ENCODE results near the gene INPP1. TPM values are rescaled to one million over a fixed set of nuclear protein-coding genes. Genes with fewer than 3 reads are reported as not detected.

Gene INPP1
- polyA plus RNA-seq, 4 donors: 13.3 to 17.7 (median 15.5) TPM

DNA sequence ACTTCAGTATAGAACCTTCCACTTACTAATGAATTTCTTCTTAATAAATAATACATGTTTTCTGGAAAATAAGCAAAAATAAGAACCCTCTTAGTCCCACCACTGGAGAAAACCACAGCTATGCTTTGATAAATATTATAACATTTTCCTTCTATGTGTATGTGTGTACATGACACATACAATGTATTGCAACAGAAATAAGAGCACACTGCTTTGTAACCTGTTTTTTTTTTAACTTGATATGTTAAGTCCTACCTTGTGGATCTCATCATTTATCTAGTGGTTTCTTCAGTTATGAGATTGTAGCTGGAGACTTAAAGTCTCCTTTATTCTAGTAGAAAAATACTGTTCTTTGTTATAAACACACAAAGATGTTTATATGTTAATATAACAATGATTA lies 17.2 kb downstream of the INPP1 start:
- no peak for DNase-seq (ENCODE audit: low read depth in 4 of 4, low spot score in 3 of 4)

DNA sequence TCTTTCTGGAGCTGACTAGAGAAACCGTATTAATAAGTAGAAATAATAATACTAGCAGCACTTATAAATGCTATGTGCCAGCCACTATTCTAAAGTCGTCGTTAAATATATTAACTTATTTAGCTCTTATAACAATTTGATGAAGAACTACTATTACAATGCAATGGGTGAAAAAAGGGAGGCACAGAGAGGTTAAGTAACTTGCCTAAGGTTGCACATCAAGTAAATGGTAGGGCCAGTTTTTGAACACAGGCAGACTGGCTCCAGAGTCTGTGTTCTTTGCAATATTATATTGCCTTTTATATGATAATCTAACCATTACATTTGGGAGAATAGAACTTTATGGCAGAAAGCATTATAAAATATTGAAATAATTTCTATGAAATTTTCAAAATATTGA lies 17.6 kb downstream of the INPP1 start:
- DNase-seq (ENCODE audit: low read depth in 4 of 4, low spot score in 3 of 4): no peak

DNA sequence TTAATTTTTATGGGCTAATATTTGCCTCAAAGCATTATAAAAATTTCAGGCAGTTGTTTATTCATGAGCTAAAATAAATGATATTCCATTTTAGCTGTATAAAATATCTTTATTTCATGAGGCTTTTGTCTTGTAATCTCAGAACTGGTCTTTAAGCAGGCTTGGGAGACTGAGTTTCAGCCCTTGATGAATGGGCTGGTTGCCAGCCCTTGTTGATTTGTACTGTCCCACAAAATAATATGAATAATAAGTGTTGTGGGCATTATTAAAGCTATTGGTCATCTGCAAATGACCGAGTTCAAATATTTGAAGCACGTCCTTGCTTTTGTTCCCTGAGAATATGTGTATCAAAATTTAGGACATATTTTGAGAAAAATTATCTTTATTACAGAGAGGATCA lies 18.2 kb downstream of the INPP1 start:
- no peak for DNase-seq (ENCODE audit: low read depth in 4 of 4, low spot score in 3 of 4)

- no peak for DNase-seq (ENCODE audit: low read depth in 4 of 4, low spot score in 3 of 4)
Measured at GRCh38 chr2:190362894-190363293, 19.5 kb downstream of the INPP1 start.

GRCh38 chr2:190365499-190366204 lies 22.3 kb downstream of the INPP1 start:
- no peak for DNase-seq (ENCODE audit: low read depth in 4 of 4, low spot score in 3 of 4)

GRCh38 chr2:190366248-190366753 lies 22.9 kb downstream of the INPP1 start:
- no peak for DNase-seq (ENCODE audit: low read depth in 4 of 4, low spot score in 3 of 4)

GRCh38 chr2:190367091-190367490 lies 23.7 kb downstream of the INPP1 start:
- no peak for DNase-seq (ENCODE audit: low read depth in 4 of 4, low spot score in 3 of 4)

DNA sequence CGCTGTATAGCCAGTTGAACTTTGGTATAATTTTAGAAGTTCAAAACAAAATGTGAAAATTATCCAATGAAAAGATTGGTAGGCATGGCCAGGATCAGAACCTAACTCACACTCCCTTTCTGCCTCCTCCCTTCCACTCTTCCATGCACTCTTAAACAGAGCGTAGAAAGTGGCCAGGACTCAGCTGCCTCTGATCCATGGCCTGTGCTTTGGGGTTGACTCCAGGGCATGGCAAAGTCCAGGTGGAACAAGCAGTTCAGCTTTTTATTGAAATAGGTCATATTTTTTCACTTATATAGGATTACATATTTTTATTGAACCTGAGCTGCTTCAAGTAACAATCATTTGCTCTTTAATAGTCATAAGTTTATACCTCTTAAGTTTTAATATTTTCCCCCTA lies 26.2 kb downstream of the INPP1 start:
- DNase-seq (ENCODE audit: low read depth in 4 of 4, low spot score in 3 of 4): no peak

DNA sequence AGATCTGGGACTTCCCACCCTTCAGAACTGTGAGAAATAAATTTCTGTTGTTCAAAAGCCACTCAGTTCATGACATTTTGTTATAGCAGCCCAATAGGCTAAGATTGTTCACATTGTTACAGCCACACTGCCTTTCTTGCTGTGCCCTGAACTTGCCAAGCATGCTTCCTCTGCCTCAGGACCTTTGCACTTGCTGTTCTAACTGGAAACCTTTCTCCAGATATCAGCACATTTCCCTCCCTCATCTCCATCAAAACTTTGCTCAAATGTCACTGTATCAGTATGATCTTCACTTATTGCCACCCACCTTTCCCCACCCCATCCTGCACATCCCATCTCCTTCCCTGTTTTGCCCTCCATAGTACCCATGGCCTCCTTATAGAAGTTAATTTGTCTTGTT lies 32.7 kb downstream of the INPP1 start:
- DNase-seq (ENCODE audit: low read depth in 4 of 4, low spot score in 3 of 4): no peak

- no peak for DNase-seq (ENCODE audit: low read depth in 4 of 4, low spot score in 3 of 4)
Measured at GRCh38 chr2:190376591-190377245, 33.3 kb downstream of the INPP1 start.

DNA sequence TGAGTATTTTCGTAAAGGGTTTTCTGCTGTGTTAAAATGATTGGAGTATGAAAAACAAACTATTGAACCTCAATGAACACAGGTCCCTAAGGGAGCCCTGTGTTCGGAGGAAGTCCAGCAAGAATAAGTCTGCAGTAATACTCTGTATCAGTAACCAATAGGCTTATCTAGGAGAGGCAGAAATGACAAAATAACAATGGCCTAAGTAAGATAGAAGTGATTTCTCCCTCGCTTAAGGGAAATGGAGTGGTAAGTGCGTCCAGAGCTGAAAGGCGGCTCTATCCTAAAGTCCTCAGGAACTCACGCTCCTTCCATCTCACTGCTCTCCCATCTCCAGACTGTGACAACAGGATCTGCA lies 35.5 kb downstream of the INPP1 start:
- DNase-seq (ENCODE audit: low read depth in 4 of 4, low spot score in 3 of 4): no peak

- no peak for DNase-seq (ENCODE audit: low read depth in 4 of 4, low spot score in 3 of 4)
Measured at GRCh38 chr2:190379249-190379964, 36.0 kb downstream of the INPP1 start.

GRCh38 chr2:190380962-190381412 lies 37.6 kb downstream of the INPP1 start:
- DNase-seq (ENCODE audit: low read depth in 4 of 4, low spot score in 3 of 4): no peak

- peak in 2 of 4 donors; percentile 21 to 34 for DNase-seq (ENCODE audit: low read depth in 4 of 4, low spot score in 3 of 4)
Measured at GRCh38 chr2:190382851-190383250, 39.5 kb downstream of the INPP1 start.

- DNase-seq (ENCODE audit: low read depth in 4 of 4, low spot score in 3 of 4): no peak
Measured at GRCh38 chr2:190387422-190387821, 44.0 kb downstream of the INPP1 start.

DNA sequence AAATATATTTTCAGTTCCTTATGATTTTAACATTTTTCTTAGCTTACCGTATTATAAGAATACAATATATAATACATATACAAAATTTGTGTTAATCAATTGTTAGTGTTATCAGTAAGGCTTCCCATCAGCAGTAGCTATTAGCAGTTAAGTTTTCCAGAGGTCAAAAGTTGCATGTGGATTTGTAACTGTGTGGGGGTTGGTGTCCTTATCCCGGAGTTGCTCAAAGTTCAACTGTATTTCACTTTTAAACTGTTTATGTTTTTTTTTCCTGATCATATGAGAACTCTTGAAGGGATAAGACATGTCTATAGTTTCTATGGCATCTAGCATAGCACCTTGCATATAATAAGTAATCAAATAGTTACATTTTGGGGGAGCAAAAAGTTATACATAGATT lies 52.9 kb downstream of the INPP1 start:
- DNase-seq (ENCODE audit: low read depth in 4 of 4, low spot score in 3 of 4): no peak

DNA sequence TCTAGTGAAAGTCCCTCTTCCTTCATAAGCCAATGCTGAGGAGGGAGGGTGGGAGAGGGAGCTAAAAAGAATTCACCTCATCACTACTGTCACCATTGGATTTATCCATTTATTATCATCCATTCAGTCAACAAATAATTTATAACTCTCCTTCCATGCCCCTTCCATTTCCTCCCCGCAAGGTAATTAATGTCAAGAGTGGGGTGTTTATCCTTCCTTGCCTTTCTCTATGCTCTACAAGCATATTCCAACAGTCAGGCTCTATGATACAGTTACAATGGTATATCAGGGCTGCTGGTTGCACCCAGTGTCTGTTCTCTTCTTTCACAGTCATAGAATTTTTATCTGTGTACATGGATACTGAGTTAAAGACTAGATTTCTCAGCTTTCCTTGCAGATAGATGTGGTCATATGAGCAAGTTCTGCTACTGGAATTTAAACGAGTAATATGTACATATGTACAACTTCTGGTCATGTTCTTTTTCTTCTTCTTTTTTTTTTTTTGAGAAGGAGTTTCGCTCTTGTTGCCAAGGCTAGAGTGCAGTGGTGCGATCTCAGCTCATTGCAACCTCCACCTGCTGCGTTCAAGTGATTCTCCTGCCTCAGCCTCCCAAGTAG lies 59.7 kb downstream of the INPP1 start:
- no peak for DNase-seq (ENCODE audit: low read depth in 4 of 4, low spot score in 3 of 4)

GRCh38 chr2:190404487-190404886 lies 61.1 kb downstream of the INPP1 start:
- DNase-seq (ENCODE audit: low read depth in 4 of 4, low spot score in 3 of 4): no peak

GRCh38 chr2:190405070-190405469 lies 61.7 kb downstream of the INPP1 start:
- DNase-seq (ENCODE audit: low read depth in 4 of 4, low spot score in 3 of 4): no peak

DNA sequence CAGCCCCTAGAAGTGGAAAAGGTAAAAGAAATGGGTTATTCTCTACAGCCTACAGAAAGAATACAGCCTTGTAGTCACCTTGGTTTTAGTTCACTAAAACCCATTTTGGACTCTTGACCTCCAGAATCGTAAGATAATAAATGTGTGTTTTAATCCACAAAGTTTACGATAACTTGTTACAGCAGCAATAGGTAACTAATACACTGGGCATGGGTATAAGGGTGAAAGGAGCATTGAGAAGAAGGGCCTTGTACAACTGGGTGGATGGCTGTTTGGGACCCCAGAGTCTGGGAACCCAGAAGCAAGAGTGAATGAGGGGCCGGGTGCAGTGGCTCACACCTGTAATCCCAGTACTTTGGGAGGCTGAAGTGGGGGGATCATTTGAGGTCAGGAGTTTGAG lies 62.6 kb downstream of the INPP1 start:
- DNase-seq (ENCODE audit: low read depth in 4 of 4, low spot score in 3 of 4): no peak

DNA sequence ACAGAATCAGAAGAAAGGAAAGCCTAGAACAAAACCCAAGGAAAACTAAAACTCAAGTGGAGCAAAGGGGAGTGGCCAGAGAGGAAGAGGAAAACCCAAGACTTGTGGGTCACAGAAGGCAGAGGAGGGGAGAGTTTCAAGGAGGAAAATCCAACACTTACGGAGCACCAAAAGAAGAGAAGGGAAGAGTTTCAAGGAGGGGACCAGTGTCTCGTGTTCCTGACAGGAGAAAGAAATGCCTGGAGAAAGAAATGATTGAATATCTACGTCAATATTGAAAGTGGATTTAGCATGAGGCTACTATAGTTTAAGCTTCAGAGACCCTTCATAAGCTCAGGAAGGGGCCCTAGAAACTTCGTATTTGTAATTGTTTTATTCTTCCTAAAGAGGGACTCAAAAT lies 63.4 kb downstream of the INPP1 start:
- DNase-seq (ENCODE audit: low read depth in 4 of 4, low spot score in 3 of 4): no peak

Data from right renal pelvis (tissue), 4 donors.